T-cell (primary cell): ENCODE data around the gene RETREG2. TPM values are rescaled to one million over a fixed set of nuclear protein-coding genes. Genes with fewer than 3 reads are reported as not detected.
A peak's percentile ranks its signal among the peaks of the same experiment; 100 is the strongest.

ENCODE experiments used
- ATAC-seq, 4 experiments: fragments of 200-7000 bp in 3 of 4; fragments of 150-1000 bp in 1 of 4; cut with Tn5 transposase; replicated peaks in 1 of 4; 1 replicate in 3 of 4; 2 replicates in 1 of 4; pipeline ENCODE4 v1.10.0; 2021; ENCODE audit warnings: moderate library complexity in 3 of 4, mild to moderate bottlenecking in 2 of 4, moderate number of reproducible peaks in 1 of 4
- CTCF ChIA-PET, 2 donors: fragments of 300-600 bp; sonication (Branson Sonifier 250); formaldehyde crosslinking; loops; one replicate each; lab custom pipeline; 2022; ENCODE audit warnings: antibody characterized with exemption in 2 of 2; lab: Charles Lee
- POLR2A ChIA-PET, 2 donors: fragments of 300-600 bp; sonication (Branson Sonifier 250); formaldehyde crosslinking; loops; one replicate each; lab custom pipeline; 2022; ENCODE audit warnings: antibody characterized with exemption in 2 of 2; lab: Charles Lee
- DNase-seq, 35 experiments: peaks; one replicate each; pipeline versions ENCODE4 v3.0.0 to v3.0.0-alpha.2; 2013 to 2023
- H3K27ac ChIP-seq: one replicate; pipeline ENCODE4 v1.5.1; 2013; ENCODE audit warnings: low read length
- H3K27me3 ChIP-seq, 2 experiments: replicated peaks in 1 of 2; 1 replicate in 1 of 2; 2 replicates in 1 of 2; pipeline versions ENCODE4 v1.6.1 to v1.7.0; 2013; ENCODE audit warnings: low read length in 1 of 2, mixed read lengths in 1 of 2; ENCODE audit not compliant: control insufficient read depth in 2 of 2, insufficient read depth in 2 of 2; ENCODE audit errors: extremely low read depth in 1 of 2
- H3K36me3 ChIP-seq, 2 donors: 1 replicate in 1 of 2; 2 replicates in 1 of 2; pipeline versions ENCODE4 v1.6.1 to v1.7.0; 2013; ENCODE audit warnings: low read length in 1 of 2; ENCODE audit not compliant: control insufficient read depth in 2 of 2, insufficient read depth in 1 of 2; ENCODE audit errors: extremely low read depth in 1 of 2
- H3K4me1 ChIP-seq, 2 experiments: 1 replicate in 1 of 2; 2 replicates in 1 of 2; pipeline versions ENCODE4 v1.6.1 to v1.7.0; 2013; ENCODE audit warnings: low read length in 2 of 2, mixed read lengths in 1 of 2; ENCODE audit not compliant: insufficient read depth in 2 of 2, control insufficient read depth in 1 of 2; ENCODE audit errors: extremely low read depth in 1 of 2
- H3K4me3 ChIP-seq, 2 donors: 1 replicate in 1 of 2; 2 replicates in 1 of 2; pipeline versions ENCODE4 v1.5.1 to v1.7.0; 2013; ENCODE audit warnings: mild to moderate bottlenecking in 2 of 2, low read length in 1 of 2, moderate library complexity in 1 of 2; ENCODE audit not compliant: control insufficient read depth in 1 of 2; ENCODE audit errors: extremely low read depth in 1 of 2
- H3K9me3 ChIP-seq: 2 replicates; pipeline ENCODE4 v1.7.0; 2013
- H3K27ac Mint-ChIP-seq, 2 donors: one replicate each; pipeline ENCODE4 v1.8.0; 2020 to 2021; ENCODE audit warnings: mild to moderate bottlenecking in 2 of 2, mixed read lengths in 2 of 2
- H3K27me3 Mint-ChIP-seq, 2 donors: one replicate each; pipeline ENCODE4 v1.8.0; 2021 to 2022; ENCODE audit warnings: mixed read lengths in 2 of 2
- H3K36me3 Mint-ChIP-seq: one replicate; pipeline ENCODE4 v1.8.0; 2021; ENCODE audit warnings: mixed read lengths
- H3K4me1 Mint-ChIP-seq, 3 donors: one replicate each; pipeline ENCODE4 v1.8.0; 2020 to 2022; ENCODE audit warnings: mixed read lengths in 3 of 3, mild to moderate bottlenecking in 1 of 3
- H3K4me3 Mint-ChIP-seq, 3 donors: one replicate each; pipeline ENCODE4 v1.8.0; 2020 to 2022; ENCODE audit warnings: mild to moderate bottlenecking in 3 of 3, mixed read lengths in 3 of 3, moderate library complexity in 3 of 3
- H3K9me3 Mint-ChIP-seq, 3 donors: one replicate each; pipeline ENCODE4 v1.8.0; 2020 to 2022; ENCODE audit warnings: mixed read lengths in 3 of 3
- WGBS: methylation state at CpG from one replicate; pipeline ENCODE4 v1.1.5; 2013; ENCODE audit warnings: missing lambda C conversion rate; ENCODE audit not compliant: insufficient coverage; 5-methylcytosine and 5-hydroxymethylcytosine counted together
- total RNA-seq, 35 experiments: library from RNA in 6 of 35; stranded (reverse) in 6 of 35; fragments of 120-200 nt in 1 of 35; gene quantifications; one replicate each; pipeline versions ENCODE4 v1.2.1 to v1.2.4 and lab custom pipeline; 2013 to 2026

RETREG2 gene
- total RNA-seq, 5 donors from 2014 or later (not counting 1 experiment from before 2014, with no cell fraction given) = 85.2 to 131 (median 109) TPM

- Mint-ChIP-seq H3K36me3 (peaks cover 4% of the 10 kb centered on the region), H3K4me1 (peaks cover 45 to 49% (median 45%) of the 10 kb centered on the region in 3 donors), H3K27me3 (no peaks in the 10 kb centered on the region), H3K4me3 (peak within 1 kb of the TSS; percentile 84 to 90 (median 86)), H3K27ac (peak within 1 kb of the TSS; percentile 95 to 99), H3K9me3 (no peaks in the 10 kb centered on the region)
- ChIA-PET CTCF (interaction anchor here (0.6 to 1.9 kb wide), 14 partner anchors 9 to 980 kb away, joined by 3 to 11 read pairs (median 4); partner anchors contain the start of genes ABCB6 (in 1 of the 2), ANKZF1 (in 1 of the 2), ATG9A (in 1 of the 2) and CNPPD1 (in 1 of the 2)), POLR2A (interaction anchor here (0.6 to 1.1 kb wide), 11 partner anchors 9 to 48 kb away, joined by 3 to 9 read pairs (median 3); partner anchors contain the start of genes ANKZF1 (in 1 of the 2), ATG9A (in 1 of the 2), CNPPD1 (in 1 of the 2) and GLB1L (in 1 of the 2))
- Histone ChIP-seq H3K4me3 (peak within 1 kb of the TSS; percentile 70 to 80), H3K27ac (peak within 1 kb of the TSS; percentile 86), H3K36me3 (peaks cover 0 to 27% of the 10 kb centered on the region in 2 donors), H3K27me3 (no peaks in the 10 kb centered on the region), H3K4me1 (peaks cover 14 to 54% of the 10 kb centered on the region in 2 experiments), H3K9me3 (no peaks in the 10 kb centered on the region)
- DNase-seq (peak; percentile 87 to 97 (median 93)), ATAC-seq (peak; percentile 92 to 96 (median 94))
- WGBS = under 1% methylated on average over 66 of the region's 76 CpGs
These were observed 28.5 kb downstream of the RETREG2 start, which contains the start of gene ZFAND2B for GRCh38 chr2:219206328-219207133. Gene ZFAND2B, plus strand, starts transcription at chr2:219206782. Its CDS starts 206 bp downstream, at chr2:219206988.

GRCh38 chr2:219207134-219207883 lies 29.2 kb downstream of the RETREG2 start:
- WGBS = 35% methylated on average over 17 of the region's 22 CpGs
- peak overlapping the region; percentile 60 to 80 for H3K4me3 ChIP-seq
- H3K36me3 ChIP-seq = peaks cover 0 to 27% of the 10 kb centered on the region in 2 donors
- H3K4me1 ChIP-seq = peaks cover 14 to 54% of the 10 kb centered on the region in 2 experiments
- H3K9me3 ChIP-seq = no peaks in the 10 kb centered on the region
- H3K27me3 ChIP-seq = no peaks in the 10 kb centered on the region
- peaks cover 4% of the 10 kb centered on the region for H3K36me3 Mint-ChIP-seq
- ChIA-PET CTCF (interaction anchor here in 1 of 2 donors (0.6 to 1.9 kb wide), 7 partner anchors 31 to 980 kb away, joined by 3 to 11 read pairs (median 6); partner anchors contain the start of gene CNPPD1), POLR2A (interaction anchor here (0.6 to 1.1 kb wide), 4 partner anchors 31 to 48 kb away, joined by 3 to 9 read pairs (median 3); partner anchors contain the start of genes CNPPD1 (in 1 of the 2) and GLB1L (in 1 of the 2))
- H3K4me3 Mint-ChIP-seq = peak overlapping the region; percentile 84 to 90 (median 86)
- H3K4me1 Mint-ChIP-seq = peaks cover 45 to 50% (median 47%) of the 10 kb centered on the region in 3 donors
- H3K27ac Mint-ChIP-seq = peak overlapping the region; percentile 72 to 99
- no peaks in the 10 kb centered on the region for H3K9me3 Mint-ChIP-seq
- H3K27me3 Mint-ChIP-seq = no peaks in the 10 kb centered on the region
- DNase-seq = peak in 1 of 35 experiments; percentile 11
- H3K27ac ChIP-seq = peak overlapping the region; percentile 82
- no peak for ATAC-seq

GRCh38 chr2:219207884-219208740 lies 30.0 kb downstream of the RETREG2 start:
- Histone ChIP-seq H3K27me3 (no peaks in the 10 kb centered on the region), H3K9me3 (no peaks in the 10 kb centered on the region), H3K27ac (peak overlapping the region; percentile 15), H3K4me3 (no peak overlapping the region), H3K4me1 (peaks cover 14 to 54% of the 10 kb centered on the region in 2 experiments), H3K36me3 (peaks cover 0 to 27% of the 10 kb centered on the region in 2 donors)
- H3K4me3 Mint-ChIP-seq = peak overlapping the region; percentile 84 to 90 (median 86)
- H3K27me3 Mint-ChIP-seq = no peaks in the 10 kb centered on the region
- H3K27ac Mint-ChIP-seq = peak overlapping the region; percentile 72 to 99
- ATAC-seq (no peak), DNase-seq (no peak)
- H3K36me3 Mint-ChIP-seq = peaks cover 4% of the 10 kb centered on the region
- 92% methylated on average over 5 of the region's 17 CpGs for WGBS
- H3K4me1 Mint-ChIP-seq = peaks cover 45 to 50% (median 47%) of the 10 kb centered on the region in 3 donors
- H3K9me3 Mint-ChIP-seq = no peaks in the 10 kb centered on the region
- POLR2A ChIA-PET = interaction anchor here in 1 of 2 donors (0.5 to 0.6 kb wide), 2 partner anchors 49 to 312 kb away, joined by 3 read pairs; no protein-coding TSS in a partner anchor
- CTCF ChIA-PET = interaction anchor here (0.5 to 1.1 kb wide), 4 partner anchors 32 to 89 kb away, joined by 3 to 4 read pairs (median 3); partner anchors contain the start of gene CNPPD1 (in 1 of the 2)

- ChIA-PET CTCF (interaction anchor here in 1 of 2 donors (1.0 kb wide), 1 partner anchor 50 kb away, joined by 4 read pairs; no protein-coding TSS in a partner anchor), POLR2A (interaction anchor here in 1 of 2 donors (1.1 kb wide), 1 partner anchor 28 kb away, joined by 3 read pairs; no protein-coding TSS in a partner anchor)
- Histone ChIP-seq H3K27ac (peak overlapping the region; percentile 49), H3K9me3 (no peaks in the 10 kb centered on the region), H3K36me3 (peaks cover 0 to 29% of the 10 kb centered on the region in 2 donors), H3K4me3 (no peak overlapping the region), H3K27me3 (no peaks in the 10 kb centered on the region), H3K4me1 (peaks cover 14 to 54% of the 10 kb centered on the region in 2 experiments)
- Mint-ChIP-seq H3K36me3 (peaks cover 7% of the 10 kb centered on the region), H3K27me3 (no peaks in the 10 kb centered on the region), H3K9me3 (no peaks in the 10 kb centered on the region), H3K27ac (peak overlapping the region; percentile 72 to 99), H3K4me3 (peak overlapping the region in 2 of 3 donors; percentile 9 to 39), H3K4me1 (peaks cover 45 to 50% (median 47%) of the 10 kb centered on the region in 3 donors)
- ATAC-seq (no peak), DNase-seq (no peak)
- WGBS = 72% methylated on average over 8 of the region's 18 CpGs
These were observed 31.4 kb downstream of the RETREG2 start for GRCh38 chr2:219209236-219210195.
